Endothelial cell of umbilical vein (primary cell): ENCODE measurements around the gene CADM4. TPM values are rescaled to one million over a fixed set of nuclear protein-coding genes. Genes with fewer than 3 reads are reported as not detected.

Experiments
- BruUV-seq: library from RNA; stranded (reverse); fragments of 400-500 nt; replicated peaks from 2 replicates; lab custom pipeline; 2021; lab: Mats Ljungman, UMichigan
- CTCF ChIA-PET: fragments of 300-600, 350-600 bp; sonication (Branson Sonifier 250); formaldehyde crosslinking; loops from one replicate; lab custom pipeline; 2021; ENCODE audit warnings: antibody characterized with exemption, inconsistent platforms; lab: Charles Lee
- POLR2A ChIA-PET: fragments of 300-600, 350-600 bp; sonication (Branson Sonifier 250); formaldehyde crosslinking; loops from one replicate; lab custom pipeline; 2021; ENCODE audit warnings: antibody characterized with exemption, inconsistent platforms; lab: Charles Lee
- DNase-seq: peaks from one replicate; pipeline ENCODE4 v3.0.0-alpha.2; 2011; ENCODE audit warnings: low read depth, low spot score
- FAIRE-seq: peaks from 2 replicates; lab custom pipeline; 2011; peaks lifted over from hg19 to GRCh38; lab: Jason Lieb, UNC
- H2AFZ ChIP-seq: 2 replicates; pipeline ENCODE4 v1.6.0; 2012; ENCODE audit warnings: low read depth, low read length, control low read depth, inconsistent platforms
- H3K27ac ChIP-seq: 2 replicates; pipeline ENCODE4 v1.5.1; 2011; ENCODE audit warnings: low read depth, mild to moderate bottlenecking, control low read depth, low read length, moderate library complexity; ENCODE audit not compliant: insufficient read depth
- H3K27me3 ChIP-seq, 2 experiments: 2 replicates each; pipeline versions ENCODE4 v1.6.0 to v1.6.1; 2011; ENCODE audit warnings: low read length in 2 of 2, mixed read lengths in 1 of 2; ENCODE audit not compliant: control insufficient read depth in 2 of 2, insufficient read depth in 2 of 2
- H3K36me3 ChIP-seq, 2 experiments: 2 replicates in 1 of 2; 3 replicates in 1 of 2; pipeline ENCODE4 v1.5.1; 2011; ENCODE audit warnings: low read length in 2 of 2, mild to moderate bottlenecking in 1 of 2, moderate library complexity in 1 of 2; ENCODE audit not compliant: control insufficient read depth in 2 of 2, insufficient read depth in 2 of 2; ENCODE audit errors: extremely low read depth in 1 of 2
- H3K4me1 ChIP-seq: 3 replicates; pipeline ENCODE4 v1.5.1; 2011; ENCODE audit warnings: mild to moderate bottlenecking, low read length; ENCODE audit not compliant: control insufficient read depth, insufficient read depth; ENCODE audit errors: extremely low read depth
- H3K4me2 ChIP-seq: 2 replicates; pipeline ENCODE4 v1.6.1; 2011; ENCODE audit warnings: low read length, control low read depth, mixed read lengths; ENCODE audit not compliant: insufficient read depth
- H3K4me3 ChIP-seq, 3 experiments: fragments of 200-600 bp in 1 of 3; sonication (generic), shearing (Covaris generic) in 1 of 3; replicated peaks in 1 of 3; 2 replicates each; pipeline ENCODE4 v1.5.1; 2011 to 2016; ENCODE audit warnings: control low read depth in 3 of 3, low read length in 3 of 3, mild to moderate bottlenecking in 2 of 3, inconsistent platforms in 1 of 3, low read depth in 1 of 3, moderate library complexity in 1 of 3; ENCODE audit not compliant: insufficient read depth in 1 of 3
- H3K79me2 ChIP-seq: 2 replicates; pipeline ENCODE4 v1.6.0; 2012; ENCODE audit warnings: low read length, inconsistent platforms; ENCODE audit not compliant: control insufficient read depth, insufficient read depth
- H3K9ac ChIP-seq: replicated peaks from 2 replicates; pipeline ENCODE3; 2011; ENCODE audit warnings: low read length, control low read depth; ENCODE audit not compliant: insufficient read depth; ENCODE audit errors: extremely low read depth
- H3K9me1 ChIP-seq: replicated peaks from 3 replicates; pipeline ENCODE4 v1.6.0; 2011; ENCODE audit warnings: mild to moderate bottlenecking, low read length; ENCODE audit not compliant: control insufficient read depth, insufficient read depth; ENCODE audit errors: extremely low read depth
- H3K9me3 ChIP-seq: replicated peaks from 2 replicates; pipeline ENCODE4 v1.5.1; 2012; ENCODE audit warnings: low read length, inconsistent platforms; ENCODE audit not compliant: control insufficient read depth, insufficient read depth
- H4K20me1 ChIP-seq: replicated peaks from 2 replicates; pipeline ENCODE3; 2011; ENCODE audit warnings: mild to moderate bottlenecking, low read length; ENCODE audit not compliant: control insufficient read depth, insufficient read depth; ENCODE audit errors: extremely low read depth
- CTCF ChIP-seq, 2 donors: IDR thresholded peaks; 1 replicate in 1 of 2; 2 replicates in 1 of 2; pipeline ENCODE4 v1.5.1; 2011; ENCODE audit warnings: low read length in 2 of 2, mild to moderate bottlenecking in 2 of 2, moderate library complexity in 2 of 2, control low read depth in 1 of 2, inconsistent platforms in 1 of 2, low read depth in 1 of 2; ENCODE audit not compliant: insufficient read depth in 1 of 2; ENCODE audit errors: extremely low read depth in 1 of 2
- EZH2 ChIP-seq: IDR thresholded peaks from 2 replicates; pipeline ENCODE4 v1.6.1; 2012; ENCODE audit warnings: borderline replicate concordance, low read depth, mild to moderate bottlenecking, moderate library complexity, low read length, inconsistent platforms; ENCODE audit not compliant: severe bottlenecking
- FOS ChIP-seq: IDR thresholded peaks from 2 replicates; pipeline ENCODE4 v1.6.1; 2011; ENCODE audit warnings: mild to moderate bottlenecking, low read length, moderate library complexity, borderline replicate concordance; ENCODE audit not compliant: insufficient read depth
- GATA2 ChIP-seq: IDR thresholded peaks from 2 replicates; pipeline ENCODE4 v1.7.0; 2011; ENCODE audit warnings: low read depth, mild to moderate bottlenecking, moderate library complexity, mixed read lengths, low read length; ENCODE audit not compliant: insufficient read length, insufficient read depth
- JUN ChIP-seq: IDR thresholded peaks from 2 replicates; pipeline ENCODE4 v1.6.1; 2011; ENCODE audit warnings: borderline replicate concordance, low read depth; ENCODE audit not compliant: insufficient read length, insufficient read depth
- MAX ChIP-seq: IDR thresholded peaks from 2 replicates; pipeline ENCODE4 v1.6.1; 2011; ENCODE audit not compliant: insufficient read depth, insufficient read length
- MYC ChIP-seq: IDR thresholded peaks from one replicate; pipeline ENCODE4 v1.6.1; 2011; ENCODE audit warnings: mild to moderate bottlenecking, low read depth, low read length
- POLR2A ChIP-seq: IDR thresholded peaks from 2 replicates; pipeline ENCODE4 v1.6.1; 2012; ENCODE audit warnings: low read depth, mild to moderate bottlenecking, control low read depth, low read length
- POLR2AphosphoS5 ChIP-seq: IDR thresholded peaks from 2 replicates; pipeline ENCODE4 v1.6.1; 2012; ENCODE audit warnings: low read depth, mild to moderate bottlenecking, control low read depth, low read length, moderate library complexity; ENCODE audit not compliant: insufficient read depth
- dilution Hi-C: fragments of 300-500 bp; cut with MboI; formaldehyde crosslinking; loops from one replicate; pipeline ENCODE4 v1.15.0; 2019; ENCODE audit warnings: low sequenced_read_pairs; ENCODE audit not compliant: extremely low pct_ligation_motif_present
- intact Hi-C: fragments of 100-400 bp; cut with micrococcal nuclease; formaldehyde crosslinking; loops from one replicate; pipeline ENCODE4 v1.10.0; 2022
- polyA plus RNA-seq, 4 experiments: library from polyadenylated mRNA; depleted of rRNA in 3 of 4; stranded (reverse) in 3 of 4; unstranded in 1 of 4; fragments of >200 nt; gene quantifications; 2 replicates each; pipeline versions ENCODE4 v1.2.1 to v1.2.3, GENCODE V29; 2011 to 2012; ENCODE audit warnings: missing spikeins in 1 of 4
- total RNA-seq: library from RNA; stranded (reverse); gene quantifications from 2 replicates; pipeline ENCODE4 v1.2.3, GENCODE V29; 2021

The CADM4 gene
- total and polyA plus RNA-seq, 2 donors (not counting 3 experiments of a cell fraction or from before 2014, with no cell fraction given), result 5.0 to 7.5 TPM

GRCh38 chr19:43575156-43575950 is 64.3 kb downstream of the CADM4 start, which contains the start of the genes PINLYP and XRCC1:
PINLYP (plus strand) TSS chr19:43575801; CDS start chr19:43577192, 1,391 bp downstream.
XRCC1 (minus strand) TSS chr19:43575527; CDS start chr19:43575458, 69 bp downstream.
- H3K9ac ChIP-seq, result peak within 1 kb of the TSS; percentile 87
- H3K9me3 ChIP-seq, result no peaks in the 10 kb centered on the region
- FAIRE-seq (peak; percentile 100), DNase-seq (peak; percentile 99)
- dilution Hi-C loops, result no loop called here
- H3K36me3 ChIP-seq, result no peaks in the 10 kb centered on the region
- intact Hi-C loops, result loop anchor here (1.0 kb wide), 3 partner anchors 21 to 44 kb away; partner anchors contain the start of genes IRGQ, ZNF428 and ZNF576
- no peaks in the 10 kb centered on the region for H3K9me1 ChIP-seq
- peak within 1 kb of the TSS; percentile 52 to 86 (median 79) for H3K4me3 ChIP-seq
- H3K27ac ChIP-seq, result peak within 1 kb of the TSS; percentile 73
- peaks cover 7% of the 10 kb centered on the region for H3K4me1 ChIP-seq
- TSS peak; percentile 50 for BruUV-seq
- CTCF ChIA-PET, result interaction anchor here (0.9 to 4.2 kb wide), 8 partner anchors 9 to 40 kb away, joined by 3 to 31 read pairs (median 8); partner anchors contain the start of genes IRGQ and ZNF576
- no peaks in the 10 kb centered on the region for H4K20me1 ChIP-seq
- H3K4me2 ChIP-seq, result peak within 1 kb of the TSS; percentile 78
- H3K27me3 ChIP-seq, result no peaks in the 10 kb centered on the region
- H2AFZ ChIP-seq, result peak within 1 kb of the TSS; percentile 68
- no peaks in the 10 kb centered on the region for H3K79me2 ChIP-seq
- POLR2A ChIA-PET, result interaction anchor here (1.2 kb wide), 1 partner anchor 20 kb away, joined by 3 read pairs; no protein-coding TSS in a partner anchor
- no peak for TF ChIP-seq JUN
- TF ChIP-seq MAX, result no peak
- peak; percentile 70 for TF ChIP-seq POLR2AphosphoS5
- TF ChIP-seq EZH2, result no peak
- no peak for TF ChIP-seq CTCF (IDR thresholded peaks at IDR 0.05; ENCODE audit: extremely low read depth in 1 of 2, insufficient read depth in 1 of 2, low read depth in 1 of 2, low read length in 2 of 2)
- no peak for TF ChIP-seq MYC
- TF ChIP-seq FOS, result no peak
- TF ChIP-seq POLR2A, result peak; percentile 62
- TF ChIP-seq GATA2, result no peak
